HG03066 (cell line): ENCODE data around the gene PCBP3.
"Not testable (repeated sequence)": the region's sequence is repeated elsewhere in the genome, so short reads cannot be mapped to it uniquely, and the experiment has no call there.

Source experiments
- ATAC-seq: cut with Tn5 transposase; IDR thresholded peaks from one replicate; pipeline ENCODE4 v1.9.1; 2021; ENCODE audit warnings: low read depth; ENCODE audit not compliant: unreplicated experiment

PCBP3 gene

DNA sequence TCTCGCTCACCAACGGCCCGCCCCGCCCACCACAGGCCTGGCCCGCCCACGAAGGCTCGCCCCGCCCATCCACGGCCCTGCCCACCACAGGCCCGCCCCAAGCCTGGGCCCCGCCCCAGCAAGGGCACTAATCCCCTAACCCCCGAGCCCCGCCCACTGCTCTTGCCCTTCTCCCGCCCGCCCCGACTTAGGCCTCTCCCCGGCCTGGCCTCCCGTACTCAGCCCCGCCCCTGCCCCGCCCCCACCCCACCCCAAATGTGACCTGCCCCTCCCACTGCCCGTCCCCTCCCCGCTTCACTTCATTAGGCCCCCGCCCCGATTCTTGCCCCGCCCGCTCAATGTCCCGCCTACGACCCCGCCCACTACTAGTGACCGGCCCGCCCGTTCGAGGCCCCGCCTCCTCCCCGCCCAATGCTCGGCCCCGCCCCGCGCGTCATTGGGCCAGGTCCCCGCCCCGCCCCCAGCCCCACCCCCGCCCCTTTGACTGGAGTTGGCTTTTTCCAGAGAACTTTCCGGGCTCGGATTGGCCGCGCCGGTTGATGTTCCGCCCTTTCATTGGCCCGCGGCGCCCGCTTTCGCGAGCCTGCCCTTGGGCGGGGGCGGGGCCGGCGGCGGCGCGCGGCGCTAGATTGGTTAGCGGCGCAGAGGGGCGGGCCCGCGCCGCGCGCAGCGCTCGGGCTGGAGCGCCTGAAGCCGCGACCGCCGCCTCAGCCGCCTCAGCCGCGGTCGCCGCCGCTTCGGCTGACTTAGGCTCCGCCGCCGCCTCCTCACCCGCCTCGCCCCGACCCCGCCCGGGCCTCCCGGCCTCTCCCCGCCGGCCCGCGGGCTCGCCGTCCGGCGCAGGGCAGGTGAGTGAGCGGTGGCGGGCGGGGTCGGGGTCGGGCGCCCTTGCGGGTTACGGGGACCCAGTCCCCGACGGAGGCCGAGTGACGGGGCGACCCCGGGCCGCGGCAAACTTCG, at the start of gene PCBP3:
TSS of gene PCBP3 (plus strand) at position 705 of the 960 bp plus-strand sequence. CDS start 206,361 bp downstream, outside the sequence.
- ATAC-seq = no peak

DNA sequence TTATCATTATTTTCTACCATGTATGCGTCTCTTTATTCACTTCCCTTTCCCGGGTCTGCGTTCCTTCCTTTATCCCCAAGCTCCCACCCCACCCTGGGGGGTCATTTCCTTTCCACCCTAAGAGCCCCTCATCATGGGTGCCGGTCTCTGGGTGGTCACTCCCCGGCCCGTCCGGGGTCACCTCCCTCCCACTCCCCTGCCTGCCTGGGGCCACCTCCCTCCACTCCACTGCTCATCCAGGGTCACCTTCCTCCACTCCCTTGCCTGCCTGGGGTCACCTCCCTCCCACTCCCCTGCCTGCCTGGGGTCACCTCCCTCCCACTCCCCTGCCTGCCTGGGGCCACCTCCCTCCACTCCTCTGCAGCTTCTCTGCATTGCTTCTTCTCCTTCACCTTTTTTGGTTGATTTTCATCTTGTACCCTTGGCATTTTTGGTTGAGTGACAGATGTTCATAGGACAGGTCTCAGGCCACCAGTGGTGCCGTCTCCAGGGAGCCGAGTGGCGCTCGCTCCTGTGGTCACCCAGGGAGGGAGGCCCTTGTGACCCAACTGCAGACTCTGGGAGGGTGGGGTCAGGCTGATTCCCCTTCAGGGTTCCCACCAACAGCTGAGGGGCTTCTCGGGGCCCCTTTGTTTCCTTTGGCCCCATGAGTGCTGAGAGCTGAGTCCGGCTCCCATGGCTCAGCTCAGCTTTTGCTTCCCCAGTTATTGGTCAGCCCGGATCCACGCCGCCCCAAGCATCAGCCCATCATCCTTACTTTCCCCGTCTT, 48.6 kb upstream of the PCBP3 start:
- ATAC-seq = no peak

DNA sequence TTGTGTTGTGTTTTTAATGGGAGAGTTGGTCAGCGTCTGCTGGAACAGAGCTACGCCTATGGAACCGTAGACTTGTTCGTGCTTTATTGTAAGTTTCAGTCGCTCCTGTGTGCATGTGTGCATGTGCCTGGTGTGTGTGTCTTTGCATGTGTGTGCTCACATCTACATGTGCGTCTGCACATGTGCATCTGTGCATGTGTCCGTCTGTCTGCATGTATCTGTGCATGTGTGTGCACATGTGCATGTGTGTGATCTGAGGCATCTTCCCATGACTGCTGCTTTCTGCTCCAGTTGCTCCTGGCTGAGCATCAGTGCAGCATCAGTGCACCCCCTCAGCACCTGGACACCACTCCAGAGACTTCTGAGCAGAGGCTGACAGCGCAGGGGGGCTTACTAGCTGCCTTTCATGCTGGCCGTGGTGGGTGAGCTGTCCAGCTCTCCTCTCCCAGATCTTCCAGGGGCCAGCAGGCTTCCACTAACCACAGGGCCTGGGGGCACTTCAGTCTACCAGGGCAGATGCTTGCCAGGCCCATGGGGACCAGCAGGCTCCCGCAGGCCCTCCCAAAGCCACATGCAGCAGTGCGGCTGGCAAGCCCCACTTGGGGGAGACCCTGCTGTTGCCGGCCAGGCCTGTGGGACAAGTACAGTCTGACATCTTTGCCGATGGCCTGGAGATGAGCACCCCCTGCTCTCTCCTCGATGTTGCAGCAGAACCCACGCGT, 47.8 kb upstream of the PCBP3 start:
- ATAC-seq = no peak

DNA sequence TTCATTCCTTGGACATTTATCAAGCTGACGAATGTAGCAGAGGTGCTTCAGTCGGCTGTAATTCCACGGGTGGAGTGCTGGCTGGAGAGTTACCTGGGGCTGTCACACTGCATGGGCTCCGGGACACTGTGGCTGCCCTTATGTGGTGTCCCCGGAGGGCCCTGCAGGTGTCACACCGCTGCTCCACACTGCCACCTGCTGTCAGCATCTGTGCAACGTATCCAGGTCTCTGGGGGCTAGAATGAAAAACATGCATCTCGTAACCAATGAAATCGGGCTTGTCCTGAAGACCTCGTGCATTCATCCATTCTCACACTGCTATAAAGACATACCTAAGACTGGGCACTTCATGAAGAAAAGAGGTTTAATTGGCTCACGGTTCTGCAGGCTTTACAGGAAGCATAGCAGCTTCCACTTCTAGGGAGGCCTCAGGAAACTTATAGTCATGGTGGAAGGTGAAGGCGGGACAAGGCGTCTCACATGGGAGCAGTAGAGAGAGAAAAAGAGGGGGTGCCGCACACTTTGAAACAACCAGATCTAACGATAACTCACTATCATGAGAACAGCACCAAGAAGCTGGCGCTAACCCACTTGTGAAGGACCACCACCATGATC, 46.7 kb upstream of the PCBP3 start:
- ATAC-seq = no peak

DNA sequence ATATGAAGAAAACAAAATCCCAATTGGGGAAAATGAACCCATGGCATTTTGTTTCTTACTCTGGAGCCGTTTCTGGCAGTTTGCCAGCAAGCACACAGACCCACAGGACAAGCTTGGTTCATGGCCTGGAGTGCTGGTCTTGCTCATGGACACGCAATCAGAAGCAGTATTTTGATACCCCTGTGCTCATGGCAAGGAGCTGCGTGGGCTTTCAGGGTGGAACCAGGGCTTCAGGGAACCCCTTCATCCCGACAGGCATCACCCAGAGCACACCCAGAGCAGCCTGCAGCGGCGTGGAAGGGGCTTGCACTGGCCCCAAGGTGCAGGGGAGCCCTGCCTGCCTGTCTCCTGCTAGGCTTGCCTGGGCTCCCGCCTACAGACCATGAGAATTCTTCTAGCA, 45.4 kb upstream of the PCBP3 start:
- no peak for ATAC-seq

DNA sequence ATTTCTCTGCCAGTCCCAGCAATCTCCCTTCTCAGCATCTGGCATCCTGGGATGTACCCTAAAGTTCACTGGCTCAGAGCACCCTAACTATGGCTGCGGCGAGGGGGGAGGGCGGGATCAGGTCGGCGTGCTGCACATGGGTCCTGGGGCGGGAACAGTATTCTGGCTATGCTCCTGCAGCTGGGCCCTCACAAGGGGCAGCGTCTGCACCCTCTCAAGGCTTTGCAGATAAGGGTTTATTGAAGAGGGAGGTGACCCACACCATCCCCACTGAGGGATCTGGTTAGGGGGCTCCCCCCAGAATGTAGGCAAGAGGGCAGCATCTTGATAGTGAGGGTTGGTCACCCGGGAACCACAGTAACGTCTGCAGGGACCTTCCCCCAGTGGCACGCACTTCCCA, 44.9 kb upstream of the PCBP3 start:
- no peak for ATAC-seq

DNA sequence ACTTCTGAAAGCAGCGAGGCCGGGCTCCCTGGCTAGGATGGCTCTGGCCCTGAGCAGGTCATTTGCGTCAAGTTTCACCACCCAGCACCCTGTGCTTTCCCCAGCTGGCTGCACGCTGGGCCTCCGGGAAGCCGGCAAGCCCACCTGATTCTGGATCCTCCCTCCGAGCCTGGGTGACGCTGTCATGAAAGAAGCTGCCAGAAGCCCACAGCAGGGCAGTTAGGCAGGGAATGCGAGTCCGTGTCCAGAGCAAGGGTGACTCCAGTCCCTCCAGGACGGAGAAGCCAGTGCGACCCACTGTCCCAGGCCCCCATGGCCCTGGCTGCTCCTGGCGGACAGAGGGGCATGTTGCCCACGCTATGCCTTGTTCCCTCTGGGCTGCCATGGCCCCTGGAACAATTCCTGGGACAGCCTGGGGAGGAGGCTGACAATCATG, 44.4 kb upstream of the PCBP3 start:
- no peak for ATAC-seq

DNA sequence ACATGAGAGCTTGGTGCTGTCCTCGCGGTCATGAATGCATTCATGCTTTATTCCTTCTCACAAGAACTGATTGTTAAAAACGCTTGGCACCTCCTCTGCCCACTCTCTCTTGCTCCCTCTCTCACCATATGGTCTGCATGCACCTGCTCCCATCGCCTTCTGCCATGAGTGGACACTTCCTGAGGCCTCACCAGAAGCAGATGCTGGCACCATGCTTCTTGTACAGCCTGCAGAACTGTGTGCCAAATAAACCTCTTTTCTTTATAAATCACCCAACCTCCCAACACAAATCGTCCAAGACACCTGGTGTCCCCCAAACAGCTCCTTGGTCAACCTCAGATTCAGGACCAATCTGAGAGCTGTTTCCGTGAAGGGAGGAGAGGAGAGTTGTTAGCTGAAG, 43.3 kb upstream of the PCBP3 start:
- ATAC-seq = no peak

DNA sequence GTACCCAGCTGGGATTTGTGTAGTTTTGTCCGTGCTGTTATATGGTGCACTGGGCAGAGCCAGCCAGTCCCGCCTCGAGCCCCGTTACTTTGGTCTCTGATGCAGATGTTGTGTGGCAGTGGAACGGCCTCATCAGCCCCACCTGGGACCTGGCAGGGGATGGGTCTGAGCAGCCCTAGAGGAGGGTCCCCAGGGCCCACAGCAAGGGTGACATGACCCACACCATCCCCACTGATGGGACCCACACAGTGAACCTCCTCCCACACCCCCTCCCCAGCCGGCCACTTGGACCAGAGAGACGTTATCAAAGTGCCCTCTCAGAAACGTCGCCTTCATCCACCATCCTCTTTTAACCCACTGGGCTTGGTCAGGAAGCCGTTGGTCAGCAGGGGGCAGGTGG, 42.0 kb upstream of the PCBP3 start:
- ATAC-seq = no peak

DNA sequence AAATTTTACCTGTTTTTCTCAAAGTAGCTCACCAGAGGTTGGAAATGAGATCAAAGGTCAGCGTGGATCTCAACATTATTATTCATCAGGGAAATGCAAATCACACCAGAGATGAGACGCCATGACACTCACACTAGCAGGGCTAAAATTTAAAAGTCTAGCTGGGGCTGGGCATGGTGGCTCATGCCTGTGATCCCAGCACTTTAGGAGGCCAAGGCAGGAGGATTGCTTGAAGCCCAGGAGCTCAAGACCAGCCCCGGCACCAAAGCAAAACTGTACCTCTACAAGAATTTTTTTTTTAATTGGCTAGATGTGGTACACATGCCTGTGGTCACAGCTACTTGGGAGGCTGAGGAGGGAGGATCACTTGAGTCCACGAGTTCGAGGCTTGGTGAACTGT, 41.4 kb upstream of the PCBP3 start:
- ATAC-seq = no peak

DNA sequence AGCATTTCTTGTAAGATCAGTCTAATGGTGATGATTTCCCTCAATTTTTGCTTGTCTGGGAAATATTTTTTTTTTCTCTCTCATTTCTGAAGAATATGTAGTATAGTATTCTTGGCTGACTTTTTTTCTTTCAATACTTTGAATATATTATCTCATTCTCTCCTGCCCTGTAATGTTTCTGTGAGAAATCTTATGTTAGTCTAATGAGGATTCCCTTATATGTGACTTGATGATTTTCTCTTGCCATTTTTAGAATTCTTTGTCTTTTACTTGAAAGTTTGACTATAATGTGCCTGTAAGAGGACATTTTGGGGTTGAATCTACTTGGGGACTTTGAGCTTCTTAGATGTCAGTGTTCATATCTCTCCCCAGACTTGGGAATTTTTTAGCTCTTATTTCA, 40.0 kb upstream of the PCBP3 start:
- no peak for ATAC-seq

DNA sequence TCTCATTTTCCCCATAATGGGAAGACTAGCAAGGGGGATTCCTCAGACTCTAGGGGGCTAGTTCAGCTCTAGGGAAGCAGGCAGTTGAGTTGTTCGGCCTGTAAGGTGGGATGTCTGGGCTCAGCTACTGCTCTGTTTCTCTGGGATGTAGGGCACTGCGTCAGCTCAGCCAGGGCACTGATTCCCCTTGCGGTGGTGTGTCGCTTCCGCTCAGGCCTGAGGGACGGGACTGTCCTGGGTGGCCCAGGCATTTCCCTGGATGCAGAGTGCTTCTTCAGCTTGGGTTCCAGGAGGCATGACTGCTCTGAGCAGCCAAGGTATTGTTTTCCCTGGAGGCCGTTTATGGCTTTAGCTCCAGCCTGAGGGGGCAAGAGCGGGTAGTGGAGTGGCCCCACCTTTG, 38.8 kb upstream of the PCBP3 start:
- not testable (repeated sequence) for ATAC-seq

DNA sequence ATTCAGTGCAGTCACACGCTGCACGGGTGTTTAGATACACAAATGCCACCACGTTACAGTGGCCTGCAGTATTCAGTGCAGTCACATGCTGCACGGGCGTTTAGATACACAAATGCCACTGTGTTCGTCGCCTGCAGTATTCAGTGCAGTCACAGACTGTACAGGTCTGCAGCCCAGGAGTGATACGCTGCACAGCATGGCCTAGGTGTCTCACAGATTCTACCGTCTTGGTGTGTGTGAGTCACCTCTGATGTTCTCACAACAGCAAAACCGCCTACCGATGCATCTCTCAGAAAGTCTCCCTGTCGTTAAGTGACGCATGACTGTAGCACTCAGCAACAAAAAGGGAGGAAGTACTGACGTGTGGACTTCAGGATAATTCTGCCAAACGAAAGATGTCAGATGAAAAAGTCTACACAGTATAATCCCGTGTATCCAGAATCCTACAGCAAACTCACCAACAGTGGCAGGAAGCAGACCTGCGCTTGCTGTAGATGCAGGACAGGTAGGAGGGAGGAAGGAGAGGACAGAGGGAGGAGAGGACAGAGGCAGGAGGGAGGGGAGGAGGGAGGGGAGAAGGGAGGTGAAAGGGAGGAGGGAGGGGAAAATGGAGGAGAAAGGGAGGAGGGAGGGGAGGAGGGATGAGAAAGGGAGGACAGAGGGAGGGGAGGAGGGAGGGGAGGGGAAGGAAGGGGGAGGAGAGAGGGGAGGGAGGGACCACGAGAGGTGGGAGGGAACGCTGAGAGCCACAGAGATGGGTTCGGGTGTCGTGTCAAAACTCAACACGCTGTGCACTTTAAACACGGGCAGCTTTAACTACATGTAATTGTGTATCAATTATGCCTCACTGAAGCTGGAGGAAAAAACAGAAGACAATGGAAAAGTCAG, 36.3 kb upstream of the PCBP3 start:
- no peak for ATAC-seq

DNA sequence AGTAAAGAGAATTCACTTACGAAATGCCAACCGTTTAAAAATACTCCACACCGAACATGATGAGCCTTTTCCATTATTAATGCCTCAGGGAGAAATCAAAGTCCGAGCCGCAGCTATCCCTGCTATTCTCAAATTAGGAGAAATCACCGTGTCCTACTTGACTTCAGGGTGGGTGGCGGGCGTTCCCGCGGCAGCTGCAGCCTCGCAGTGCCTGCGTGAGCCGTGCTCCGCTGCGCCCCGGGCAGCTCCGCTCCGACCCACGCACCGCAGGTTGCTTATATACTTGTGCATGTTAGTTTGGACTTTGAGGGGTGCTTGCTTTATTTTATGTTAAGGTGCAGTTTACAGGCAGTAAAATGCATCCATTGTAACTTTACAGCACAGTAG, 35.6 kb upstream of the PCBP3 start:
- ATAC-seq = no peak

DNA sequence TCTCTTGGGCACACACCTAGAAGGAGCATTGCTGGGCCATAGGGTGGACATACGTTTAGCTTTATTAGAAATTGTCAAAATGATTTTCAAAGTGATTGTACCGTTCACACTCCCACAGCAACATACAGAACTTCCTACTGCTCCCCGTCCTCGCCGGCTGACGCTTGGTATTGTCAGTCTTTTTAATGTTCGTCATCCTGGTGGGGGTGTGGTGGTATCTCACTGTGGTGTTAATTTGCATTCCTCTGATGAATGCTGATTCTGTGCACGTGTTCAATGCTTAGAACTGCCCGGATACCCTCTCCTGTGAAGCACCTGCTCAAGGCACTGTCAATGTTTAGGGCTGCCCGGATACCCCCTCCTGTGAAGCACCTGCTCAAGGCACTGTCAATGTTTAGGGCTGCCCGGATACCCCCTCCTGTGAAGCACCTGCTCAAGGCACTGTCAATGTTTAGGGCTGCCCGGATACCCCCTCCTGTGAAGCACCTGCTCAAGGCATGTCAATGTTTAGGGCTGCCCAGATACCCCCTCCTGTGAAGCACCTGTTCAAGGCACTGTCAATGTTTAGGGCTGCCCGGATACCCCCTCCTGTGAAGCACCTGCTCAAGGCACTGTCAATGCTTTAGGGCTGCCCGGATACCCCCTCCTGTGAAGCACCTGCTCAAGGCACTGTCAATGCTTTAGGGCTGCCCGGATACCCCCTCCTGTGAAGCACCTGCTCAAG, 34.6 kb upstream of the PCBP3 start:
- not testable (repeated sequence) for ATAC-seq

DNA sequence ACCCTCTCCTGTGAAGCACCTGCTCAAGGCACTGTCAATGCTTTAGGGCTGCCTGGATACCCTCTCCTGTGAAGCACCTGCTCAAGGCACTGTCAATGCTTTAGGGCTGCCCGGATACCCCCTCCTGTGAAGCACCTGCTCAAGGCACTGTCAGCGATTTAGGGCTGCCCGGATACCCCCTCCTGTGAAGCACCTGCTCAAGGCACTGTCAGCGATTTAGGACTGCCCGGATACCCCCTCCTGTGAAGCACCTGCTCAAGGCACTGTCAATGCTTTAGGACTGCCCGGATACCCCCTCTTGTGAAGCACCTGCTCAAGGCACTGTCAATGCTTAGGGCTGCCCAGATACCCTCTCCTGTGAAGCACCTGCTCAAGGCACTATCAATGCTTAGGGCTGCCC, 33.9 kb upstream of the PCBP3 start:
- ATAC-seq = not testable (repeated sequence)

DNA sequence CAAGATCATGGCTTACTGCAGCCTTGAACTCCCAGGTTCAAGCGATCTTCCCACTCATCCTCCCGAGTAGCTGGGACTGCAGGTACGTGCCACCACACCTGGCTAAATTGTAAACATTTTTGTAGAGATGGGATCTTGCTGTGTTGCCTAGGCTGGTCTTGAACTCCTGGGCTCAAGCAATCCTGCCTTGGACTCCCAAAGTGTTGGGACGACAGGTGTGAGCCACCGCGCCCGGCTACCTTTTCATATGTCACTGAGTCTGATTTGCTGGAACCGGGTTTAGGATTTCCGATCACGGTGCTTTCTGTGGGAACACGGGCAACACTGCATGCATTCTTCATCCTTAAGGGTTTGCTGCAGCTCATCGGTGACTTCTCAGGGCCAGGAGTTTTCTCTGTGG, 32.2 kb upstream of the PCBP3 start:
- ATAC-seq = no peak

DNA sequence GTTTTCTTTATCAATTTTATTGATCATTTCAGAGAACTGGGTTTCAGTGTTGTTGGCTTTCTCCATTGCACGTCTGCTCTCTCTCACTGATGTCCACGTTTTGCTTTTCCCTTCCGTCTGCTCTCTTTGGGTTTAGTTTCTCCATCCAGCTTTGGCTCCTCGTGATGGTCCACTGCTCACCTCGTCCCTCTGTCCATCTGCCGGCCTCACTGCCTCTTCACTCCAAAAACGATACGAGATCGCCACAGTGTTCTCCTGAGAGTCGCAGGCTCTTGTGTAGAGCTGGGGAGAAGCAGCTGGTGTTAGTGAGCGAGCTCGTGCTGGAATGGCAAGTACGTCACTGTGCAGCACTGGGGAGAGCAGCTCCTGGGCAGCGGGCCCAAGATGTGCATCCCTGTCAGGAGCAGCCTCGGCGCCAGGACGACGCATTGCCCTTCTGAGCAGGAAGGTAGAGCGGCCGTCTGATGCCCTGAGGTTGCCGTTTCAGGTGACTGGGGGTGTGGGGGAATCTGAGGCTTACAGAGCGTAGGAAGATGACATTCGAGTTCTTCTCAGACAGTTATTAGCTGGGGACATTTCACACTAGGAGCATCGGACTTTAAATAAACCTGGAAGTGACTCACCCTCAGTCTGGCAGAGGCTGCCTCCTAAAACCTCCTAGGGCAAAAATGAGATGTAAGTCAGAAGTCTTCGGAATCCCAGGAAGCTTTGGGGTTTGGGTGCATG, 31.4 kb upstream of the PCBP3 start:
- no peak for ATAC-seq
